Ovary (tissue), 9 donors: ENCODE measurements around the gene GEMIN8. TPM values are rescaled to one million over a fixed set of nuclear protein-coding genes. Genes with fewer than 3 reads are reported as not detected.

Experiments used
- DNase-seq, 5 donors: peaks; one replicate each; pipeline ENCODE4 v3.0.0-alpha.2; 2019 to 2020
- H3K27ac ChIP-seq, 2 donors: fragments of 200-600 bp; one replicate each; pipeline versions ENCODE4 v1.5.1 to v1.8.0; 2019 to 2022
- H3K27me3 ChIP-seq: fragments of 200-600 bp; one replicate; pipeline ENCODE4 v1.8.0; 2022
- H3K36me3 ChIP-seq: fragments of 200-600 bp; sonication (generic); one replicate; pipeline ENCODE4 v1.5.1; 2019
- H3K4me1 ChIP-seq: one replicate; pipeline ENCODE4 v1.8.1; 2013; ENCODE audit warnings: mild to moderate bottlenecking, moderate library complexity; ENCODE audit not compliant: insufficient read depth
- H3K4me3 ChIP-seq: fragments of 200-600 bp; sonication (generic); one replicate; pipeline ENCODE4 v1.5.1; 2017
- H3K9me3 ChIP-seq, 2 donors: fragments of 200-600 bp in 1 of 2; sonication (generic) in 1 of 2; one replicate each; pipeline versions ENCODE4 v1.5.1 to v1.8.1; 2013 to 2019; ENCODE audit warnings: mild to moderate bottlenecking in 1 of 2, moderate library complexity in 1 of 2
- CTCF ChIP-seq, 3 donors: fragments of 450-650 bp in 2 of 3; fragments of 200-600 bp in 1 of 3; IDR thresholded peaks; one replicate each; pipeline versions ENCODE4 v1.5.1 to v1.8.0; 2016 to 2022; ENCODE audit warnings: antibody characterized with exemption in 3 of 3, mild to moderate bottlenecking in 1 of 3
- EP300 ChIP-seq: sonication (generic); formaldehyde crosslinking; IDR thresholded peaks from one replicate; pipeline ENCODE4 v1.6.1; 2017; ENCODE audit warnings: antibody characterized with exemption
- POLR2A ChIP-seq: fragments of 450-650 bp; IDR thresholded peaks from one replicate; pipeline ENCODE4 v1.6.1; 2017; ENCODE audit warnings: antibody characterized with exemption, mild to moderate bottlenecking, moderate library complexity
- WGBS, 3 donors: extraction: QIAGEN DNeasy Blood & Tissue Kit in 1 of 3; methylation state at CpG; one replicate each; pipeline versions ENCODE4 v1.1.5 to v1.1.7; 2013 to 2017; 5-methylcytosine and 5-hydroxymethylcytosine counted together
- intact Hi-C, 4 donors: fragments of 100-400 bp; cut with DNase I; formaldehyde crosslinking; loops; one replicate each; pipeline versions ENCODE4 v1.11.0 to v1.15.1; 2022 to 2023
- polyA plus RNA-seq, 2 donors: library from polyadenylated mRNA; stranded (reverse); fragments of 200-250 nt in 1 of 2; fragments of 350-450 nt in 1 of 2; fragmentation: Illumina TruSeq in 1 of 2; extraction: RNeasy Lipid Tissue Mini Kit (QIAGEN cat#74804) in 1 of 2; gene quantifications; one replicate each; pipeline ENCODE4 v1.2.3, GENCODE V29; 2013 to 2014
- total RNA-seq, 7 donors: library from RNA; depleted of rRNA in 2 of 7; stranded (reverse); fragments of >200 nt in 2 of 7; fragmentation: NEBNext Ultra II Directional in 3 of 7; extraction: Animal tissue kit (Norgen Biotek cat#: 25700) in 3 of 7; gene quantifications; one replicate each; pipeline versions ENCODE4 v1.1.0 to v1.2.4, GENCODE V29; 2016 to 2023
- donor health status: DM: no; HTN: no; CAD: no; lungs with moderate emphysema.
- donor health status: DM: no; HTN: no; CAD: no.
- donor health status: Bipolar disorder and iron deficiency.
- donor health status: DM: yes; HTN: yes; CAD: no.
- donor health status: DM: no; HTN: no; CAD: no.
- donor health status: DM: yes; HTN: yes; CAD: no.

GEMIN8 gene
- total and polyA plus RNA-seq, 9 donors, result 18.0 to 37.1 (median 23.6) TPM

- no peaks in the 10 kb centered on the region for H3K4me1 ChIP-seq
- H3K4me3 ChIP-seq, result no peak overlapping the region
- WGBS, 3 donors, result 83 to 95% (median 86%) methylated on average over 1 of the region's 1 CpG
- H3K27me3 ChIP-seq, result no peaks in the 10 kb centered on the region
- no peak overlapping the region for H3K27ac ChIP-seq
- intact Hi-C loops, result no loop called here
- no peaks in the 10 kb centered on the region for H3K9me3 ChIP-seq
- H3K36me3 ChIP-seq, result no peaks in the 10 kb centered on the region
- DNase-seq, result no peak
- TF ChIP-seq POLR2A (no peak), EP300 (no peak), CTCF (IDR thresholded peaks at IDR 0.05) (no peak)
These were observed 43.8 kb downstream of the GEMIN8 start for GRCh38 chrX:13985697-13986435.

GRCh38 chrX:13983734-13984133, 46.0 kb downstream of the GEMIN8 start:
- Histone ChIP-seq H3K27ac (no peak overlapping the region), H3K9me3 (no peaks in the 10 kb centered on the region), H3K36me3 (no peaks in the 10 kb centered on the region), H3K27me3 (no peaks in the 10 kb centered on the region), H3K4me1 (no peaks in the 10 kb centered on the region), H3K4me3 (no peak overlapping the region)
- no peak for TF ChIP-seq CTCF (IDR thresholded peaks at IDR 0.05)
- TF ChIP-seq EP300, result no peak
- TF ChIP-seq POLR2A, result no peak
- WGBS, 3 donors, result 73 to 87% (median 81%) methylated on average over 3 of the region's 3 CpGs
- no peak for DNase-seq
- intact Hi-C loops, result no loop called here

GRCh38 chrX:13968198-13968597, 61.5 kb downstream of the GEMIN8 start:
- Histone ChIP-seq H3K27me3 (no peaks in the 10 kb centered on the region), H3K27ac (no peak overlapping the region), H3K36me3 (no peaks in the 10 kb centered on the region), H3K4me3 (no peak overlapping the region), H3K4me1 (no peaks in the 10 kb centered on the region), H3K9me3 (no peaks in the 10 kb centered on the region)
- DNase-seq, result no peak
- no peak for TF ChIP-seq EP300
- TF ChIP-seq CTCF (IDR thresholded peaks at IDR 0.05), result no peak
- no peak for TF ChIP-seq POLR2A
- intact Hi-C loops, result no loop called here
- WGBS, 3 donors, result 82 to 89% (median 84%) methylated on average over 4 of the region's 4 CpGs

- intact Hi-C loops, result no loop called here
- H3K36me3 ChIP-seq, result no peaks in the 10 kb centered on the region
- H3K27ac ChIP-seq, result no peak overlapping the region
- H3K4me1 ChIP-seq, result no peaks in the 10 kb centered on the region
- H3K9me3 ChIP-seq, result no peaks in the 10 kb centered on the region
- H3K4me3 ChIP-seq, result no peak overlapping the region
- no peaks in the 10 kb centered on the region for H3K27me3 ChIP-seq
- TF ChIP-seq EP300 (no peak), POLR2A (no peak), CTCF (IDR thresholded peaks at IDR 0.05) (no peak)
- DNase-seq, result no peak
- WGBS, 3 donors, result 85 to 91% (median 89%) methylated on average over 9 of the region's 9 CpGs
These were observed 62.1 kb downstream of the GEMIN8 start for GRCh38 chrX:13967636-13968035.
